ENCODE measurements around the gene SLC6A11. TPM values are rescaled to one million over a fixed set of nuclear protein-coding genes. Genes with fewer than 3 reads are reported as not detected.

SLC6A11 gene
- total RNA-seq, 1 donor: not detected

DNA sequence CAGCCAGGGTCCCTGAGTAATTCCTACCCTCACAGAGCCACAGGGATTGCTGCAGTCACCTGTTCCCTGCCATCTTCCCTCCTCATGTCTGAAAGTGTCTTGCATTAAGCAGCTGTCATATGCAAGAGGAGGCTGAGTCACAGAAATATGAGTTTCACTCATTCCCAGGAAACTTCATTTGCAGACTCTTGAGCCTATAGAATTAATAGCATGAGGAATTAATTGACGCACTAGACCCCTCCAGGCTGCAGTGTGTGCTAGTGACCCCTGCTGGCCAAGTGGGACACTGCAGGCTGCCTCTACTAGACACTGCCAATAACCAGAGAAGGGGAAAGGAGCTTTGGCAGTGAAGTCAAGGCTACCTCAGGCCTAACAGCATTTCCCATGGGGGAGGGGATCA, 125.9 kb downstream of the SLC6A11 start:
- peak; percentile 55 for TF ChIP-seq CTCF (IDR thresholded peaks at IDR 0.05; ENCODE audit: insufficient read depth, low read depth, low read length)
- H3K4me3 ChIP-seq (ENCODE audit: low read depth, low read length): no peak overlapping the region
- DNase-seq (ENCODE audit: low read depth): no peak

DNA sequence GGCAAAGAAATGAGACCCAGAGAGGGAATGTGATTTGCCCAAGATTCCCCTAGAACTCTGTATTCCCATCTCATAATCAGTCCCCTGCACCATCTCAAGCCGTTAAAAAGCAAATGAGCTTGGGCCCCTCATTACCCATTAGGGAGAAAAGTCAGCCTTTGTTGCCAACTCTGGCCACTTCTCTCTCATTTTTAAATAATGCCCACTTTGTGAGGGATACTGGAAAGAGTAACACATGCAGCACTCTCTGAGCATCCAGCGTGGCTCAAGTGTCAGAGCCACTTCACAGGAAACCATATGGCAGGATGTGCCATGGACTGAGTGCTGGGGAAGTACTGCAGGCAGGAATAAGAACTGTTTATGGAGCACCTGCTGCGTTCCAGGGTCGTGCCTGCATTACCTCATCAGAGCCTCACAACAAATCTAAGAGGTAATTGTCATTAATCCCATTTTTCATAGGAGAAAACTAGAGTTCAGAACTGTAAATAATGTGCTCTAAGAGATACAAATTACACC, 126.7 kb downstream of the SLC6A11 start:
- no peak for TF ChIP-seq CTCF (IDR thresholded peaks at IDR 0.05; ENCODE audit: insufficient read depth, low read depth, low read length)
- no peak for DNase-seq (ENCODE audit: low read depth)
- no peak overlapping the region for H3K4me3 ChIP-seq (ENCODE audit: low read depth, low read length)

DNA sequence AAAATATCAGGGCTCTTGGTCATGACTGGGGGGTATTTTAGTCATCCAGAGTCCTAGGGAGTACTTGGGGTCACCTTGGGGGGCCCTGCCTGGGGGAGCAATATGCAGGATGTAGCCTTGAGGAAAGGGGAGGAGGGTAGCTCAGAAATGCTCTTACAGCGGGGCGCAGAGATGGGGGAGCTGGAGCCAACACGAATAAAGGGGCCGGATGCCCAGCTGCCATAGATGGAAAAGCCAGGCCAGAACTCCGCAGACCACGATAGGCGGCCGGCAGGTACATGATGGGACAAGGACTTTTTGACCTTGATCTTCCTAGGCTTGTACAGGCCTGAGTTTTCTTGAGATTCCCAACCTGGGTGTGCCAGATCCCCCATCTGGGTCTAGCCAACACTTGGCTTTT, 128.8 kb downstream of the SLC6A11 start:
- no peak for TF ChIP-seq CTCF (IDR thresholded peaks at IDR 0.05; ENCODE audit: insufficient read depth, low read depth, low read length)
- H3K4me3 ChIP-seq (ENCODE audit: low read depth, low read length): no peak overlapping the region
- DNase-seq (ENCODE audit: low read depth): no peak

GRCh38 chr3:10945683-10946287, 129.8 kb downstream of the SLC6A11 start:
- peak; percentile 45 for DNase-seq (ENCODE audit: low read depth)
- peak; percentile 84 for TF ChIP-seq CTCF (IDR thresholded peaks at IDR 0.05; ENCODE audit: insufficient read depth, low read depth, low read length)
- no peak overlapping the region for H3K4me3 ChIP-seq (ENCODE audit: low read depth, low read length)

DNA sequence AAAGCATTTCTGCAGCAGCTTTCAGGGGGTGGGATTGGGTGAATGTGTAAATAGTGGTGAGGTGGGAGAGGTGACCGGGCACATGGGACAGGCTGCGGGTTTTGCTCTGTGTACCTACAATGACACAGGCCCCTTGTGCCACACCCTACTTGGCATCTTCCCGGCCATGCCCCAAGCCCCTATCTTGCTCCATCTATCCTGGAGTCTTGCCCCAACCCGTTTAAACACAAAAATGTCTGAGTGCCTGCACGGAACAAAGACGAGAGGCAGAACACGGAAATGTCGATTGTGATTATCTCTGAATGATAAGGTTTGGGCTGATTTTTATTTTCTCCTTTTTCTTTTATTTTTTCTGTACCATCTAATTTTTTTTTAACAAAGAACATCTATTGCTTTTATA, 130.5 kb downstream of the SLC6A11 start:
- DNase-seq (ENCODE audit: low read depth): no peak
- no peak for TF ChIP-seq CTCF (IDR thresholded peaks at IDR 0.05; ENCODE audit: insufficient read depth, low read depth, low read length)
- no peak overlapping the region for H3K4me3 ChIP-seq (ENCODE audit: low read depth, low read length)

GRCh38 chr3:10948326-10948725, 132.3 kb downstream of the SLC6A11 start:
- no peak for DNase-seq (ENCODE audit: low read depth)
- H3K4me3 ChIP-seq (ENCODE audit: low read depth, low read length): no peak overlapping the region
- TF ChIP-seq CTCF (IDR thresholded peaks at IDR 0.05; ENCODE audit: insufficient read depth, low read depth, low read length): no peak

- H3K4me3 ChIP-seq (ENCODE audit: low read depth, low read length): no peak overlapping the region
- TF ChIP-seq CTCF (IDR thresholded peaks at IDR 0.05; ENCODE audit: insufficient read depth, low read depth, low read length): no peak
- no peak for DNase-seq (ENCODE audit: low read depth)
These were observed 133.2 kb downstream of the SLC6A11 start for GRCh38 chr3:10949197-10949596.

Measured in fibroblast of villous mesenchyme (primary cell).